ENCODE data around the gene CLN3. TPM values are rescaled to one million over a fixed set of nuclear protein-coding genes. Genes with fewer than 3 reads are reported as not detected.

Gene CLN3
- total and polyA plus RNA-seq, 2 experiments from 2014 or later: 18.1 to 31.4 TPM

GRCh38 chr16:28521436-28521835, 29.6 kb upstream of the CLN3 start:
- Histone ChIP-seq H3K27me3 (ENCODE audit: insufficient read depth) (no peaks in the 10 kb centered on the region), H2AFZ (no peak overlapping the region), H3K27ac (ENCODE audit: low read depth) (no peak overlapping the region), H3K9me2 (ENCODE audit: insufficient read depth) (no peaks in the 10 kb centered on the region), H3K79me2 (replicated peaks; ENCODE audit: insufficient read depth) (no peaks in the 10 kb centered on the region), H3K4me2 (no peak overlapping the region), H3K4me1 (ENCODE audit: insufficient read depth) (no peaks in the 10 kb centered on the region), H3K4me3 (no peak overlapping the region), H3K36me3 (ENCODE audit: insufficient read depth) (no peaks in the 10 kb centered on the region), H3F3A (replicated peaks; ENCODE audit: low read depth) (no peaks in the 10 kb centered on the region), H4K20me1 (replicated peaks; ENCODE audit: insufficient read depth) (no peaks in the 10 kb centered on the region)
- ATAC-seq (no peak), DNase-seq (ENCODE audit: low spot score) (no peak)
- peaks cover 5% of the 10 kb centered on the region for H3K27me3 Mint-ChIP-seq (ENCODE audit: insufficient read depth, low read depth, poor library complexity)
- H3K9me3 Mint-ChIP-seq: peaks cover 14% of the 10 kb centered on the region; the same call in 1 of the 3 replicates
- H3K36me3 Mint-ChIP-seq (ENCODE audit: low read depth): no peaks in the 10 kb centered on the region
- H3K27ac Mint-ChIP-seq: no peak overlapping the region
- no peaks in the 10 kb centered on the region for H3K4me1 Mint-ChIP-seq
- TF ChIP-seq ZNF114 (CRISPR knock-in tag; IDR thresholded peaks at IDR 0.05) (no peak), EZH2phosphoT487 (IDR thresholded peaks at IDR 0.05; ENCODE audit: unreplicated experiment) (no peak), ZNF331 (CRISPR knock-in tag; IDR thresholded peaks at IDR 0.05; ENCODE audit: low read depth) (no peak), CREB1 (CRISPR knock-in tag; IDR thresholded peaks at IDR 0.05; ENCODE audit: low read depth) (no peak), JUNB (IDR thresholded peaks at IDR 0.05; ENCODE audit: unreplicated experiment) (no peak), STAT1 (IDR thresholded peaks at IDR 0.05; ENCODE audit: unreplicated experiment) (no peak), REST (IDR thresholded peaks at IDR 0.05; ENCODE audit: unreplicated experiment) (no peak)
- H3K4me3 Mint-ChIP-seq: no peak overlapping the region

GRCh38 chr16:28520672-28521071, 28.8 kb upstream of the CLN3 start:
- no peak overlapping the region for H3K4me3 Mint-ChIP-seq

More at GRCh38 chr16:28520672-28521071, 28.8 kb upstream of the CLN3 start:
- Mint-ChIP-seq H3K4me1 (no peaks in the 10 kb centered on the region), H3K27ac (no peak overlapping the region), H3K9me3 (peaks cover 9% of the 10 kb centered on the region; the same call in 1 of the 3 replicates), H3K27me3 (ENCODE audit: insufficient read depth, low read depth, poor library complexity) (peaks cover 5% of the 10 kb centered on the region), H3K36me3 (ENCODE audit: low read depth) (no peaks in the 10 kb centered on the region)
- no peaks in the 10 kb centered on the region for H3K4me1 ChIP-seq (ENCODE audit: insufficient read depth)
- no peaks in the 10 kb centered on the region for H3F3A ChIP-seq (replicated peaks; ENCODE audit: low read depth)
- TF ChIP-seq ZNF331 (CRISPR knock-in tag; IDR thresholded peaks at IDR 0.05; ENCODE audit: low read depth) (no peak), EZH2 (IDR thresholded peaks at IDR 0.05; ENCODE audit: low read depth, unreplicated experiment) (no peak), STAT1 (IDR thresholded peaks at IDR 0.05; ENCODE audit: unreplicated experiment) (no peak), JUNB (IDR thresholded peaks at IDR 0.05; ENCODE audit: unreplicated experiment) (no peak), EZH2phosphoT487 (IDR thresholded peaks at IDR 0.05; ENCODE audit: unreplicated experiment) (no peak), NANOG (IDR thresholded peaks at IDR 0.05; ENCODE audit: borderline replicate concordance) (no peak)
- H3K36me3 ChIP-seq (ENCODE audit: insufficient read depth): no peaks in the 10 kb centered on the region
- no peaks in the 10 kb centered on the region for H4K20me1 ChIP-seq (replicated peaks; ENCODE audit: insufficient read depth)
- no peaks in the 10 kb centered on the region for H3K9me2 ChIP-seq (ENCODE audit: insufficient read depth)
- ATAC-seq (no peak), DNase-seq (ENCODE audit: low spot score) (no peak)
- no peak overlapping the region for H3K4me2 ChIP-seq
- H3K27me3 ChIP-seq (ENCODE audit: insufficient read depth): no peaks in the 10 kb centered on the region
- H3K4me3 ChIP-seq: no peak overlapping the region
- no peaks in the 10 kb centered on the region for H3K79me2 ChIP-seq (replicated peaks; ENCODE audit: insufficient read depth)
- no peak overlapping the region for H2AFZ ChIP-seq
- no peak overlapping the region for H3K27ac ChIP-seq (ENCODE audit: low read depth)

Data from GM23338 (cell line).